OCI-LY7 (cell line): Measurements from ENCODE around the gene WNT7A. TPM values are rescaled to one million over a fixed set of nuclear protein-coding genes. Genes with fewer than 3 reads are reported as not detected.

Experiments used
- BruUV-seq: library from RNA; stranded (reverse); fragments of 400-500 nt; replicated peaks from 2 replicates; lab custom pipeline; 2021; lab: Mats Ljungman, UMichigan
- CTCF ChIA-PET: fragments of 300-600 bp; sonication (Branson Sonifier 250); formaldehyde crosslinking; loops from one replicate; lab custom pipeline; 2022; ENCODE audit warnings: antibody characterized with exemption; ENCODE audit not compliant: unreplicated experiment; lab: Charles Lee
- POLR2A ChIA-PET: fragments of 300-600 bp; sonication (Branson Sonifier 250); formaldehyde crosslinking; loops from one replicate; lab custom pipeline; 2022; ENCODE audit warnings: antibody characterized with exemption; lab: Charles Lee
- DNase-seq: peaks from one replicate; pipeline ENCODE4 v3.0.0-alpha.2; 2015; ENCODE audit warnings: low spot score
- H2AFZ ChIP-seq: fragments of 200-600 bp; sonication (generic), shearing (Covaris generic); 2 replicates; pipeline ENCODE4 v1.6.1; 2014; ENCODE audit warnings: mild to moderate bottlenecking, antibody characterized with exemption, low read length, moderate library complexity
- H3K27ac ChIP-seq: fragments of 200-600 bp; sonication (generic); 2 replicates; pipeline ENCODE4 v1.5.1; 2014; ENCODE audit warnings: mixed run types, low read depth, mild to moderate bottlenecking, moderate library complexity, low read length, inconsistent platforms; ENCODE audit not compliant: poor library complexity, severe bottlenecking
- H3K36me3 ChIP-seq: fragments of 200-600 bp; sonication (generic); 2 replicates; pipeline ENCODE4 v1.6.1; 2014; ENCODE audit warnings: mild to moderate bottlenecking, antibody characterized with exemption, low read length, moderate library complexity, mixed read lengths; ENCODE audit not compliant: insufficient read depth
- H3K4me1 ChIP-seq: fragments of 200-600 bp; sonication (generic); 2 replicates; pipeline ENCODE4 v1.5.1; 2014; ENCODE audit warnings: mild to moderate bottlenecking, low read length; ENCODE audit not compliant: insufficient read depth, poor library complexity, severe bottlenecking
- H3K4me2 ChIP-seq: fragments of 200-600 bp; sonication (generic); 2 replicates; pipeline ENCODE4 v1.6.1; 2014; ENCODE audit warnings: mild to moderate bottlenecking, low read length
- H3K4me3 ChIP-seq: fragments of 200-600 bp; sonication (generic); 2 replicates; pipeline ENCODE4 v1.5.1; 2014; ENCODE audit warnings: mild to moderate bottlenecking, low read depth, low read length; ENCODE audit not compliant: poor library complexity, severe bottlenecking
- H3K79me2 ChIP-seq: fragments of 200-600 bp; sonication (generic); 2 replicates; pipeline ENCODE4 v1.6.1; 2016; ENCODE audit warnings: low read depth, mild to moderate bottlenecking, low read length, moderate library complexity, mixed read lengths; ENCODE audit not compliant: insufficient read depth
- H3K9me2 ChIP-seq: fragments of 200-600 bp; sonication (generic); 2 replicates; pipeline ENCODE4 v1.6.1; 2016; ENCODE audit warnings: mild to moderate bottlenecking, low read length, mixed read lengths; ENCODE audit not compliant: insufficient read depth
- H3K9me3 ChIP-seq: fragments of 200-600 bp; sonication (generic); 2 replicates; pipeline ENCODE4 v1.6.1; 2014; ENCODE audit warnings: mild to moderate bottlenecking, mixed run types, low read length, mixed read lengths
- H4K20me1 ChIP-seq: fragments of 200-600 bp; sonication (generic); 2 replicates; pipeline ENCODE4 v1.6.1; 2014; ENCODE audit warnings: mild to moderate bottlenecking, antibody characterized with exemption, low read length, moderate library complexity, mixed read lengths; ENCODE audit not compliant: insufficient read depth
- EZH2phosphoT487 ChIP-seq: fragments of 200-600 bp; sonication (generic); IDR thresholded peaks from 2 replicates; pipeline ENCODE4 v1.6.1; 2018; ENCODE audit warnings: low read depth, borderline replicate concordance, mild to moderate bottlenecking, mixed run types, antibody characterized with exemption, low read length, moderate library complexity, mixed read lengths
- intact Hi-C: fragments of 100-400 bp; cut with micrococcal nuclease; formaldehyde crosslinking; loops from one replicate; pipeline ENCODE4 v1.10.0; 2022; ENCODE audit not compliant: unreplicated experiment
- total RNA-seq, 2 experiments: library from RNA; depleted of rRNA in 1 of 2; stranded (reverse); fragments of >200 nt in 1 of 2; shearing (Covaris generic) in 1 of 2; gene quantifications; 2 replicates each; pipeline ENCODE4 v1.2.3, GENCODE V29; 2014 to 2022
- TF ChIP-seq, protein P1 (sequence below): fragments of 200-600 bp; sonication (generic); conservative IDR thresholded peaks from 2 replicates; pipeline ENCODE4 v1.5.1; 2014; ENCODE audit warnings: mild to moderate bottlenecking, antibody characterized with exemption, low read length, moderate library complexity, mixed read lengths

WNT7A gene
- total RNA-seq, 2 experiments from 2014 or later = not detected

DNA sequence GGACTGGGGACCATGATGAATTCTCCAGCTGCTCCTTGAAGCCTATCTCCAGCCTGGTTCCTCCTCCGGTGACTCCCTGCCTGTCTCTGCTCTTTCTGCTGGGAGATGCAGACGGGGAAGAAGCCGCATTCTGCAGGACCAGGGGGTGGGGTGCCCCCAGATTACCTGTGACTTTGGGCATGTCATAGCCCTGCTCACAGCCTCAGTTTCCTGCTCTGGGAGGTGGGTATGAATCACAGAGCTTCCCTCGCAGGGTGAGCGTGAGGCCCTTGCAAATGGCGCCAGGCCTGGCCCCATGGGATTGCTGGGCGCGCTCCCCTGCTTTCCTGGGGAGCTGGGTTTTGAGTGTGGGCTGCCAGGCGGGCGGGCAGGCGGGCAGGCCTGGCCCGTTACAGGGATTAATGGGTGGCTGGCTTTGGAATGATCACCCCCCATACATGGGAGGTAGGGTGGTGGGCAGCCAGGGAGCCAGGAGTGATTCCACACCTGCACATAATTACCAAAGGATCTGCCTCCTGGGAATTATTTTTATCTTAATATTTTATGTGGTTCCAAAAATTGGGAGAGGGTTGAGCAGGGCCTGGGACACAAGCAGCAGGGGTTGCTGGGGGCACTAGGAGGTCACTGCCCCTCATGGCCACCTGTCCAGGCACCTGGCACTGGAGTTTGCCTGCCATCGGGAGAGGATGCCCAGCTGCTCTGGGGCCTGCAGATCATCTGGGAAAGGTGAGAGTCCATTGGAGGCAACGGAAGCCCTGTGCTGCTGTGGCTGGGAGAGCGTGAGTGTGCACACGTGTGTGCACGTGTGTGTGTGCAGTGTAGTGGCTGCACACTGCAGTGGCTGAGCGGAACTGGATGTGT is 106.8 kb downstream of the WNT7A start:
- Histone ChIP-seq H3K4me1 (no peaks in the 10 kb centered on the region), H4K20me1 (no peaks in the 10 kb centered on the region), H3K27ac (no peak overlapping the region), H3K36me3 (no peaks in the 10 kb centered on the region), H3K4me3 (no peak overlapping the region), H3K4me2 (no peak overlapping the region), H3K9me3 (no peaks in the 10 kb centered on the region), H2AFZ (no peak overlapping the region), H3K9me2 (no peaks in the 10 kb centered on the region), H3K79me2 (no peaks in the 10 kb centered on the region)
- POLR2A ChIA-PET = no interaction called here
- intact Hi-C loops = no loop called here
- no peak for DNase-seq
- no TSS peak for BruUV-seq
- TF ChIP-seq EZH2phosphoT487 = no peak
- TF ChIP-seq, protein P1, sequence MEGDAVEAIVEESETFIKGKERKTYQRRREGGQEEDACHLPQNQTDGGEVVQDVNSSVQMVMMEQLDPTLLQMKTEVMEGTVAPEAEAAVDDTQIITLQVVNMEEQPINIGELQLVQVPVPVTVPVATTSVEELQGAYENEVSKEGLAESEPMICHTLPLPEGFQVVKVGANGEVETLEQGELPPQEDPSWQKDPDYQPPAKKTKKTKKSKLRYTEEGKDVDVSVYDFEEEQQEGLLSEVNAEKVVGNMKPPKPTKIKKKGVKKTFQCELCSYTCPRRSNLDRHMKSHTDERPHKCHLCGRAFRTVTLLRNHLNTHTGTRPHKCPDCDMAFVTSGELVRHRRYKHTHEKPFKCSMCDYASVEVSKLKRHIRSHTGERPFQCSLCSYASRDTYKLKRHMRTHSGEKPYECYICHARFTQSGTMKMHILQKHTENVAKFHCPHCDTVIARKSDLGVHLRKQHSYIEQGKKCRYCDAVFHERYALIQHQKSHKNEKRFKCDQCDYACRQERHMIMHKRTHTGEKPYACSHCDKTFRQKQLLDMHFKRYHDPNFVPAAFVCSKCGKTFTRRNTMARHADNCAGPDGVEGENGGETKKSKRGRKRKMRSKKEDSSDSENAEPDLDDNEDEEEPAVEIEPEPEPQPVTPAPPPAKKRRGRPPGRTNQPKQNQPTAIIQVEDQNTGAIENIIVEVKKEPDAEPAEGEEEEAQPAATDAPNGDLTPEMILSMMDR = no peak
- CTCF ChIA-PET = no interaction called here

DNA sequence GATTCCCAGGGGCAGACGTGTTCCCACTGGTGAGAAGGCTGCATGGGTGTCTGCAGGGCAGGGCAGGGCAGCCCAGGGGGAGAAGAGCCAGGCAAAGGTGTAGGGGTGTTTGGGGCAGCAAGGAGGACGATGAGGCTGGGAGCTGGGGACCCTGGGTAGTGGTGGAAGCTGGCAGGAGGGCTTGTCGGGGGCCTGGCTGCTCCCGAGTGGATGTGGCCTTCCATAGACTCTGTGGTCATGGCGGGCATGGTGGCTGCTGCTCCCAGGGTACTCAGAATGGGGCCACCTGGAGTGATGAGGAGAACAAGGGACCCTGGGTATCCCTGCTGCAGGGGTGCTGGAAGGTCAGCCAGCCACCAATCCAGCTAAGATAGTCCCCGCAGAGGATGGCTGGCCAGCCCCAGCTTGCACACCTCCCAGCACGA is 107.5 kb downstream of the WNT7A start:
- TF ChIP-seq, protein P1 = no peak
- no peak for TF ChIP-seq EZH2phosphoT487
- Histone ChIP-seq H2AFZ (no peak overlapping the region), H3K79me2 (no peaks in the 10 kb centered on the region), H3K9me2 (no peaks in the 10 kb centered on the region), H3K4me2 (no peak overlapping the region), H3K9me3 (no peaks in the 10 kb centered on the region), H3K4me3 (no peak overlapping the region), H3K27ac (no peak overlapping the region), H4K20me1 (no peaks in the 10 kb centered on the region), H3K36me3 (no peaks in the 10 kb centered on the region), H3K4me1 (no peaks in the 10 kb centered on the region)
- no TSS peak for BruUV-seq
- intact Hi-C loops = no loop called here
- ChIA-PET CTCF (no interaction called here), POLR2A (no interaction called here)
- no peak for DNase-seq

DNA sequence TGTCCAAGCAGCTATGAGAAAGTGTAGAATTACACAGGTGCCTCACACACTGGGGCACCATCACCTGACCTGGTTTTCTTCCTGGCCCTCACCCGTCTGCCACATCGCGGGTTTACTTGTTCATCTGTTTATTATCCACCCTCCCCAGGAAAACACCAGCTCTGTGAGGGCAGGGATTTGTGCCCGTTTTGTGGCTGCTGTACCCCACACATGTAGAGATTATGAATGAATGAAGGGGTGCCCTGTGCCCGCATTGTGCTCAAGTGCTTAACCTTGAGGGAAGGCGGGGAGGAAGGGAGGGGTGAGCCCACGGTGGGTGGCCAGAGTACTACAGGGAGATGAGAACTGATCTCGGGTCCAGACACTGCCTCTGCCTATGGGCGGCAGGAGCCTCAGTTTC is 108.4 kb downstream of the WNT7A start:
- intact Hi-C loops = no loop called here
- no peak overlapping the region for H3K4me2 ChIP-seq
- H3K27ac ChIP-seq = no peak overlapping the region
- no peaks in the 10 kb centered on the region for H3K9me2 ChIP-seq
- CTCF ChIA-PET = no interaction called here
- H3K4me3 ChIP-seq = no peak overlapping the region
- no TSS peak for BruUV-seq
- no peaks in the 10 kb centered on the region for H3K36me3 ChIP-seq
- TF ChIP-seq, protein P1 = no peak
- TF ChIP-seq EZH2phosphoT487 = no peak
- H2AFZ ChIP-seq = no peak overlapping the region
- no peaks in the 10 kb centered on the region for H4K20me1 ChIP-seq
- no peak for DNase-seq
- H3K79me2 ChIP-seq = no peaks in the 10 kb centered on the region
- POLR2A ChIA-PET = no interaction called here
- no peaks in the 10 kb centered on the region for H3K4me1 ChIP-seq
- H3K9me3 ChIP-seq = no peaks in the 10 kb centered on the region
